ENCODE data around the gene LRRC59. TPM values are rescaled to one million over a fixed set of nuclear protein-coding genes. Genes with fewer than 3 reads are reported as not detected.

LRRC59 gene
- total RNA-seq, 2 donors from 2014 or later = 87.9 to 98.2 TPM

DNA sequence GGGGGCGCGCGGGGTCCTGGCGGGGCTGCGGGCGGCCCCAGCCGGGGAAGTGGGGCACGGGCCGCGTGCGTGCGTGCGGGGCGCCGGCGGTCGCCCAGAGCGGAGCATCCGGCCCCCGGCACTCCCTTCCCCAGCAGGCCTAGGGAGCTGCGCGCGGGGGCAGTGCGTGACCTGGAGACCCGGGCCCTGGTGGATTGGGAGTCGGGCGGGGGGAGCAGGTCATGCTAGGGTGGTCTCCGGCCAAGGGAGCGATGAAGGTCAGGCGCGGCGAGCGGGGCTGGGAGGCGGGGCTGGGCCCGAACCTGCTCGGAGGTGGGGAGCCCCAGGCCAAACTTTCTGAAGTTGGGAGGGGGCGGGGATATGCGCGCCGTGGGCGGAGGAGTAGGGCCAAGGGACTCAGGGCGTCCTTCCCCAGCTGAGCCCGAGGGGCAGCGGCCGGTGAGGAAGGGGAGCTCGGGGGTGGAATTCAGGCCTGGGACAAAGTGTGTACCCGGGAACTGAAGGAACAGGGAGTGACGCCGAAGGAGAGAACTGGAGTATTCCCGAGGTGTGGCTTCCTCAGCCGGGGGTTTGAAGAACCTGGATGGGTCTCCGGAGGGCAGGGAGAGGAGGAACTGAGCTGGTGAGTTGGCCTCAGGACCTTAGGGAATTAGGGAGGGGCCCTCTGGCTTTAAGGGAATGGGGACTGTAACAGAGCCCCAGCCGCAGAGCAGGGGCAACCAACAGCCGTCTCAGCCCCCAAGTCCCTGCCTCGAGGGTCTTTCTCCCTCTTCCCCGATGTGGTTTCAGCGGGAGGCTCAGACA, 50.8 kb downstream of the LRRC59 start:
- WGBS, 2 experiments (ENCODE audit: insufficient coverage in 1 of 2, insufficient read length in 1 of 2) = 1% methylated on average over 13 to 57 of the region's 57 CpGs
- Mint-ChIP-seq H3K27ac (peak overlapping the region; percentile 91), H3K4me3 (peak overlapping the region; percentile 94), H3K4me1 (peaks cover 28% of the 10 kb centered on the region), H3K9me3 (no peaks in the 10 kb centered on the region), H3K27me3 (ENCODE audit: insufficient read depth) (peaks cover 16% of the 10 kb centered on the region), H3K36me3 (ENCODE audit: low read depth) (peaks cover 16% of the 10 kb centered on the region)
- H3K9ac ChIP-seq (ENCODE audit: extremely low read depth, low read length, poor library complexity, severe bottlenecking) = peak overlapping the region; percentile 53
- no peak for TF ChIP-seq CTCF (conservative IDR thresholded peaks at IDR 0.05)
- H3K27ac ChIP-seq (ENCODE audit: low read depth, low read length) = no peak overlapping the region
- H3K4me1 ChIP-seq (ENCODE audit: control insufficient read depth, insufficient read depth, low read length) = peaks cover 10% of the 10 kb centered on the region
- no peaks in the 10 kb centered on the region for H3K36me3 ChIP-seq (ENCODE audit: control insufficient read depth, insufficient read depth, low read length)
- H3K27me3 ChIP-seq (ENCODE audit: control insufficient read depth, insufficient read depth, low read length, poor library complexity, severe bottlenecking) = peaks cover 10% of the 10 kb centered on the region
- H3K4me3 ChIP-seq (ENCODE audit: low read length) = peak overlapping the region; percentile 87
- H3K9me3 ChIP-seq (ENCODE audit: control insufficient read depth, low read length) = no peaks in the 10 kb centered on the region
- DNase-seq = peak; percentile 89

- Histone ChIP-seq H3K36me3 (ENCODE audit: control insufficient read depth, insufficient read depth, low read length) (no peaks in the 10 kb centered on the region), H3K27me3 (ENCODE audit: control insufficient read depth, insufficient read depth, low read length, poor library complexity, severe bottlenecking) (peaks cover 10% of the 10 kb centered on the region), H3K9me3 (ENCODE audit: control insufficient read depth, low read length) (no peaks in the 10 kb centered on the region), H3K4me3 (ENCODE audit: low read length) (peak within 1 kb of the TSS; percentile 87), H3K4me1 (ENCODE audit: control insufficient read depth, insufficient read depth, low read length) (peaks cover 10% of the 10 kb centered on the region), H3K27ac (ENCODE audit: low read depth, low read length) (no peak within 1 kb of the TSS), H3K9ac (ENCODE audit: extremely low read depth, low read length, poor library complexity, severe bottlenecking) (peak within 1 kb of the TSS; percentile 53)
- DNase-seq = peak; percentile 96
- H3K27me3 Mint-ChIP-seq (ENCODE audit: insufficient read depth) = peaks cover 16% of the 10 kb centered on the region
- no peak for TF ChIP-seq CTCF (conservative IDR thresholded peaks at IDR 0.05)
- H3K27ac Mint-ChIP-seq = peak within 1 kb of the TSS; percentile 91
- no peaks in the 10 kb centered on the region for H3K9me3 Mint-ChIP-seq
- peak within 1 kb of the TSS; percentile 94 for H3K4me3 Mint-ChIP-seq
- WGBS, 2 experiments (ENCODE audit: insufficient coverage in 1 of 2, insufficient read length in 1 of 2) = 6 to 20% methylated on average over 21 to 87 of the region's 87 CpGs
- peaks cover 28% of the 10 kb centered on the region for H3K4me1 Mint-ChIP-seq
- peaks cover 10% of the 10 kb centered on the region for H3K36me3 Mint-ChIP-seq (ENCODE audit: low read depth)
Observed at GRCh38 chr17:50345432-50346312, 51.7 kb downstream of the LRRC59 start, which contains the start of gene XYLT2. Gene XYLT2 (plus strand): TSS chr17:50346126. CDS start chr17:50346141, 15 bp downstream.

- Histone ChIP-seq H3K36me3 (ENCODE audit: control insufficient read depth, insufficient read depth, low read length) (no peaks in the 10 kb centered on the region), H3K9ac (ENCODE audit: extremely low read depth, low read length, poor library complexity, severe bottlenecking) (no peak overlapping the region), H3K9me3 (ENCODE audit: control insufficient read depth, low read length) (no peaks in the 10 kb centered on the region), H3K27me3 (ENCODE audit: control insufficient read depth, insufficient read depth, low read length, poor library complexity, severe bottlenecking) (peaks cover 10% of the 10 kb centered on the region), H3K4me3 (ENCODE audit: low read length) (peak overlapping the region; percentile 76), H3K4me1 (ENCODE audit: control insufficient read depth, insufficient read depth, low read length) (peaks cover 10% of the 10 kb centered on the region), H3K27ac (ENCODE audit: low read depth, low read length) (no peak overlapping the region)
- DNase-seq = no peak
- H3K4me1 Mint-ChIP-seq = peaks cover 28% of the 10 kb centered on the region
- H3K4me3 Mint-ChIP-seq = peak overlapping the region; percentile 94
- no peak for TF ChIP-seq CTCF (conservative IDR thresholded peaks at IDR 0.05)
- H3K27ac Mint-ChIP-seq = no peak overlapping the region
- H3K9me3 Mint-ChIP-seq = no peaks in the 10 kb centered on the region
- peaks cover 16% of the 10 kb centered on the region for H3K27me3 Mint-ChIP-seq (ENCODE audit: insufficient read depth)
- H3K36me3 Mint-ChIP-seq (ENCODE audit: low read depth) = peaks cover 7% of the 10 kb centered on the region
- WGBS, 2 experiments (ENCODE audit: insufficient coverage in 1 of 2, insufficient read length in 1 of 2) = 85 to 86% methylated on average over 5 to 13 of the region's 13 CpGs
Observed at GRCh38 chr17:50344731-50345365, 52.5 kb downstream of the LRRC59 start.
